Measurements from ENCODE around the gene ADCY4.

Gene ADCY4

DNA sequence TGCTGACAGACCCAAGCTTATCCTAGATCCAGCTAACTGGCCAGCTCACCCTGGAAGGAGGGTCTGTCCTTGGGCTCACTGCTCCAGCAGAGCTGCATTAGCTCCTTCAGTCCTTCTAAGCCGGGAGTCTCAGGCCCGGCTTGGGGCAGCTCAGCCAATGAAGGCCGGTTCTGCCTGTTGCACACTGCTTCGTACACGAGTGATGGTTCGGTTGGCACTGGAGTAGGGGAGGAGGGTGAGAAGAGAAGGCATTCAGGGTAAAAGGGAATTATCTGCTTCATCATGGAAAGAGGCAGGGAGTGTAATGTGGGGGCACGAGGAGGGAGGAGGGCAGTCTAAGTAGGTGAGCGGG is 2.9 kb upstream of the ADCY4 start:
- no peak for DNase-seq

DNA sequence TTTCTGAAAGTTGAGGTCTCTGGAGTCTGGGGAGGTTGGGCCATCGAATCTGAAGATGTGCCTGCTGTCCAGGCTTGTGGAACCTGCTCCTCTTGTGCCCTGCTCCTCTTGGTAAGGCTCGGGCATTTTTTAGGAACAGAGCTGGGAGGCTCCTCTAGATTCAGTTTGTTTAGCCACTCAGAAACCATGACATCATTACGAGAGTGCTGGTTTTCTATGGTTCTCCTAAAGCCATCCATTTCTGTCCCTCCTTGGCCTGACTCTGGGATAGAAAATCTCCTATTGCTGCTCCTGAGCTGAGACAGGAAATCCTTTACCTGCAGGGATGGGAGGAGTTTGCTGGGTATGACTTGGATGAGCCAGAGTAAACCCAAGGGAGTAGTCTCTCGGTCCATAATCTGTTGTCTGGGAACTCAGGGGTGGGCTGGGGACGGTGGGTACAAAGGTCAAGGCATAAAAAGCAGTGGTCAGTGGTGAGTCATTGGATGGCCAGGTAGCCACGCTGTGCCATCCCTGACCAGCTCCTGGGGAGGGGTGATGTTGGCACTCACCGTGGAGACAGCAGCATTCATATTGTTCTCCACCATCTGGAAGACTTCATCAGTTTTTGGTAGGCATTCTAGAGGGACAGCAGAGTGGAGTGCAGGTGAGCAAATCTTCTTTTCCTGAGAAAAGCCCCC is 2.4 kb upstream of the ADCY4 start:
- no peak for DNase-seq

- no peak for DNase-seq
These were observed 745 bp upstream of the ADCY4 start for GRCh38 chr14:24335461-24336171.

GRCh38 chr14:24332268-24332993 is 2.4 kb downstream of the ADCY4 start:
- DNase-seq = peak; percentile 90

- DNase-seq = no peak
These were observed 3.1 kb downstream of the ADCY4 start for GRCh38 chr14:24331731-24332267.

GRCh38 chr14:24330973-24331674 is 3.7 kb downstream of the ADCY4 start:
- no peak for DNase-seq

DNA sequence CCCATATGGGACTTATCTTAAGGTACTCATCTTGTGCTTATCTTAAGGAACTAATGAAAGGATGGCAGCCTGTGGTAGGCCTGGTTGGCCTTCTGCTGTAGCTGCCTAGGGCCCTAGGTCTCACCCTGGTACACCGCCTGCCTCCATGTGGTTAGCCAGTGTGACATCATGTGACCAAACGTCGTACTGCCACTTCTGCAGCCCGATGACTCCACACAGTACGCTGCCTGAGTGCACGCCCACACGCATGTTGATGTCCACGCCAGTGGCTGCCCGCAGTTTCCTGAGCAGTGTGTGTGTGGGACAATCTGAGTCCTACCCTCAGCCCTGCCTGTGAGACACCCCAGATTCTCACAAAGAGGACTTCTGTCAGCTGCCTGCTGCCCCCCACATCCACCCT is 5.1 kb downstream of the ADCY4 start:
- peak; percentile 84 for DNase-seq

GRCh38 chr14:24329073-24329663 is 5.7 kb downstream of the ADCY4 start:
- DNase-seq = no peak

DNA sequence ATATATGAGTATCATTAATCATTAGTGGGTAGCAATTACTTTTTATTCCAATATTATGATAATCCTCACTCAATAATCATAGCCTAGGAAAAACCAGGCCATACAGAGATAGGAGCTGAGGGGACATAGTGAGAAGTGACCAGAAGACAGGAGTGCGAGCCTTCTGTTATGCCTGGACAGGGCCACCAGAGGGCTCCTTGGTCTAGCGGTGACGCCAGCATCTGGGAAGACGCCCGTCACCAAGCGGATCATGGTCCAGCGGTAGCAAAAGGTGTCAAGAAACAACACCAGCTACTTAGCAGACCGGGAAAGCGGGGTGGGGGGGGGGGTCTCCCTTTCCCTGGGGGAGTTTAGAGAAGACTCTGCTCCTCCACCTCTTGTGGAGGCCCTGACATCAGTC is 7.0 kb downstream of the ADCY4 start:
- peak; percentile 52 for DNase-seq

DNA sequence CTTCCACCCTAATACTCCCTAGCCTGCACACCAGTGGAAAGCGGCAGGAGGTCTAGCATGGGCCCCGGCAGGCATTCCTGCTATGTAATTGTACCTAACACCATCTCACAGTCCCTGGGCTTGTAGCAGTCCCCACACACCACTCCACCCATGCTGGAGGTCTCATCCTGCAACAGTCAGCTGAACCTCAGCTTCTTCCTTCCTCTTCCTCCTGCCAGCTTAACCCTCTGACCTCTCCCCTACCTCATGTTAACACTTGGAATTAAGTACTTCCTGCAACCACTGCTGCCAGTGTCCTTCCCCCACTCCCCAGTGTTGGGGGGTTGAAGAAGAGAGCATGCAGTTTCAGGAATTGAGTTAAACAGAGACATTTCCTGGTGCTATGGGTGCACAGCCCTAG is 7.6 kb downstream of the ADCY4 start:
- no peak for DNase-seq

DNA sequence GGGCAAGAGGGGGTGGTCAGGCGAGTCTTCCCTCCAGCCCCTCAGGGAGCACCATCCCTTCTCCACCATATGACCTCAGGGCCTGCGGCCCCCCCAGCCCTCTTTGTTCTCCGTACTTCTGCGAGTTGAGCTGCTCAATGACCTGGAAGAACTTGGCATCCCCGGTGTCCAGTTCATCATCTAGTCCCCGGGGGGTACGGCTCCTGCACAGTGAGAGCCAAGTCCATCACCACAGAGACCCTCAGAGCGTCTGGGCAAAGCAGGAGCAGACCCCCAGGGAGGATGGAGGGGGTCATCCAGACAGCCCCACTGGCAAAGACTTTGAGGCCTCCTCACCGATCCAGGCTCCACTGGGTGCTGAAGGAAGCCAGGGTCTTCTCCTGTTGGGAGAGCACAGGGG is 8.9 kb downstream of the ADCY4 start:
- peak; percentile 11 for DNase-seq

GRCh38 chr14:24325041-24325530 is 9.8 kb downstream of the ADCY4 start:
- no peak for DNase-seq

DNA sequence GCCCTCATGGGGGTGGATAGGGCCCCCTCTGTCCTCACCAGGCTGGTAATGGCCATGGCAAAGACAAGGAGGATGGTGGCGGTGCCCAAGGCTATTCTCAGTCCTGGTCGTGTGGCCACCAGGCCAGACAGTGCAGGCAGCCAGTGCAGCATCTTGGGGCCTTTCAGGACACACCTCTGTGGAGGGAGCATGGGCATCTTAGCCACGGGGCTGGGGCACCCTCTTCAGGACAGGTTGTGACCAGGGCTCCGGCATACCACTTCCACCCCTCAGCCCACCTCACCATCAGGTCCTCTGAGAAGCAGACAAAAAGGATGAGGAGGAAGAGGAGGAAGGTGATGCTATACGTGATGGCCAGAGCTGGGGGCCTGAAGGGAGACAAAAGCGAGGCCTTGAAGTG is 10.8 kb downstream of the ADCY4 start:
- no peak for DNase-seq

GRCh38 chr14:24323341-24323740 is 11.5 kb downstream of the ADCY4 start:
- no peak for DNase-seq

GRCh38 chr14:24322672-24323071 is 12.2 kb downstream of the ADCY4 start:
- no peak for DNase-seq

DNA sequence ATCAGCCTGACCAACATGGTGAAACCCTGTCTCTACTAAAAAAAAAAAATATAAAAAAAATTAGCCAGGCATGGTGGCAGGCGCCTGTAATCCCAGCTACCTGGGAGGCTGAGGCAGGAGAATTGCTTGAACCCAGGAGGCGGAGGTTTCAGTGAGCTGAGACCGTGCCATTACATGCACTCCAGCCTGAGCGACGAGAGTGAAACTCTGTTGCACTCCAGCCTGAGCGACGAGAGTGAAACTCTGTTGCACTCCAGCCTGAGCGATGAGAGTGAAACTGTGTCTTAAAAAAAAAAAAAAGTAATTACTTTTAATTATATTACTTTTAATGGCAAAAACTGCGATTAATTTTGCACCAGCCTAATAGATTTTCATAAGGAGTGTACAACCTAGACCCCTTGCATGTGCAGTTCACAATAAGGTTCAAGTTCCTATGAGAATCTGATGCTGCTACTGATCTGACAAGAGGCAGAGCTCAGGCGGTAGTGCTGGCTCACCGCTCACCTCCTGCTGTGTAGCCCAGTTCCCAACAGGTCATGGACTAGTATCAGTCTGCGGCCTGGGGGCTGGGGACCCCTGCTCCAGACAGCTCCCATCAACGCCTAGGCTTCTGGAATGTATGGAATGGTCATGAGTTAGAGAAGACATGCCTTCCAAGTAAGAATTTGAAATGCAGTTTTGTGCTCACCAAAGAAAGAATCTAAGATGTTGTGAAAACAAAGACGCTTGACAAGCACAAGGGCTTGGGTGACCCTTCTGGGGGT is 13.5 kb downstream of the ADCY4 start:
- no peak for DNase-seq

- DNase-seq = no peak
These were observed 17.5 kb downstream of the ADCY4 start for GRCh38 chr14:24317141-24317928.

DNA sequence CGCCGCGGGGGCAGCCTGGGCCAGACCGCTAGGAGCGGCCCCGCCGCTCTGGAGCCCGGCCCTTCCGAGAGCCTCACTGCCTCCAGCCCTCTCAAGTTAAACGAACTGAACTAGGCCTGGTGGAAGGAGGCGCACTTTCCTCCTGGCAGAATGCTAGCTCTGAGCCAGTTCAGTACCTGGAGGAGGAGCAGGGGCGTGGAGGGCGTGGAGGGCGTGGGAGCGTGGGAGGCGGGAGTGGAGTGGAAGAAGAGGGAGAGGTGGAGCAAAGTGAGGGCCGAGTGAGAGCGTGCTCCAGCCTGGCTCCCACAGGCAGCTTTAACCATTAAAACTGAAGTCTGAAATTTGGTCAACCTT is 18.3 kb downstream of the ADCY4 start:
- DNase-seq = no peak

- no peak for DNase-seq
These were observed 18.9 kb downstream of the ADCY4 start for GRCh38 chr14:24315807-24316596.

DNA sequence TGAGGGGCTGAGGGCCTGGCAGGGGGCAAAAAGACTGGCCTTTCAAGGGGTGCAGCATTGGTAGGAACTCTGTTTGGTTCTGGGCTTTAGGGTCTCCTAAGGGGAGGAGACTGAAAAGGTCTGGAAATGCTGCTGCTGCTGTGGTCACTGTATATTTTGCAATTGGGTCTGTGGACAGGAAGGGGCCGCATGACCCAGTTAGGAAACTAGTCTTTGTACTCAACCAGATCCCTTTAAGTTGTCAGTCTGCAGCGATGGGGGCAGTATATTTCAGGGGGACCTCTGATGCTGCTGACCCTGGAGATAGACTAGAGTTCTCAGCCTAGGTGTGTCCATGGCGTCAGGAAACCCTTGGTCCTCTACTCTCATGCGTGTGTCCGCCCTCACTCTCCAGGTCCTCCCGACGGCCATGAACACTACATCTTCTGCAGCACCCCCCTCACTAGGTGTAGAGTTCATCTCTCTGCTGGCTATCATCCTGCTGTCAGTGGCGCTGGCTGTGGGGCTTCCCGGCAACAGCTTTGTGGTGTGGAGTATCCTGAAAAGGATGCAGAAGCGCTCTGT is 19.5 kb downstream of the ADCY4 start:
- DNase-seq = no peak
